ENCODE data around the gene C2CD4A.
A peak's percentile ranks its signal among the peaks of the same experiment; 100 is the strongest.

The C2CD4A gene

DNA sequence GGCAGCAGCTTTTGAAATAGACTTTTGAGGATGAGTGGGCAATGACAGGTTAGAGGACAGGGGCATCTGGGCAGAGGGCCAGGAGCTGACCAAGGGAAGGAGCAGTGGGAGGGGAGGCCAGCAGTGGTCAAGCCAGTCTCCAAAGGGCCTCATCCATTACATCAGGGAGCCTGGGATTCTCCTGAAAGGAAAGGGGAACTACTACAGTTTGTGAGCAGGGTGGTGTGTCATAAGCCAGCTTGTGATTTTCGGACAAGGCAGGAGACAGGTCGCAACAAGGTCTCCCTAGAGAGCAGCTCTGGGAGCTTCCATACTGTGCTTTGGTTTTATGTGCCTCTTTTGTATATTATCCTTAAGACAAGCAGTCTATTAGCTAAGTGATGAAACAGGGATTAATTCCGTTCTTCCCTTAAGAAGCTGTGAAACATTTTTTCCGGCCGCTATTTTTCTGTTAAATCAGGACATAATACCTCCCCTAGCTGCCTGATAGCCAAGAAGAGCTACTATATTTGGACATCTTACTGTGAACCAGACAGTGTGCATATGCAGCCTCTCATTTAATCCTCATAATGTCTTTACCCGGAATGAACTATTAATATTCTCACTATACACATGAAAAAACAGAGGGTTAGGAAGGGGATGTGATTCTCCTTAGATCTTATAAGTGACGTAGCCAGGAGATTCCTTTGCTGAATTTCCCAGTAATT lies 51.9 kb downstream of the C2CD4A start:
- Histone ChIP-seq H3K9ac (no peak overlapping the region), H3K4me3 (ENCODE audit: low read depth, low read length) (no peak overlapping the region)

DNA sequence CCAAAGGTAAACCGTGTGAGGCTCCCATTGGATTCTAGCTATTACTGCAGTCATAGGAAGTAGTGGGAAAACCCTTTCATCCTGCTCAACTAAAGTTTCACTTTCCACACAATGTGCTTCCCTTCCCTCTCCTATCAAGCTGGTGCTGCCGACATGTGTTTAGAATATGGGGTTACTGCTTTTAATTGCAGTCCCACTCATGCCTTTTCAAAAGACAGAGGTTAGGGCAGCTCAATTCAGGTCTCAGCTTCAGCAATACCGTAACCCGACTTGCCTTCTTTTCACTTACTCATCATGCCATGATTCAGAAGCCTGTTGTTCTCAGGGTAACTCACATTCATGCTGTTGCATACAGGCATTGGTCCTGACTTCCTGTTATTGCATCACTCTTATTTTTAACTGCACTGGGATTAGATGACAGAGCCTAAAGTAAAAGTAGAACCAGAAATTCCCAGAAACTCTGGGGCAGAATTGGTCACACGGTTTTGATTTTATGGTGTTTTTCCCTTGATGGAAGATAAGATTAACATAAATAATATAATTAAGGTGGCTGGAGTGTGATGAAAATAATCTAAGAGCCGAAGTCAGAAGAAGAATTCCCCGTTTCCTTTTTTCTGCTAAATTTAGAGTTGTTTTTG lies 52.6 kb downstream of the C2CD4A start:
- Histone ChIP-seq H3K4me3 (ENCODE audit: low read depth, low read length) (no peak overlapping the region), H3K9me3 (ENCODE audit: control insufficient read depth, low read length) (no peaks in the 10 kb centered on the region), H3K4me1 (no peaks in the 10 kb centered on the region), H3K9ac (no peak overlapping the region), H2AFZ (no peak overlapping the region), H3K27ac (peak overlapping the region; percentile 32), H3K36me3 (ENCODE audit: control insufficient read depth, insufficient read depth, low read length) (no peaks in the 10 kb centered on the region), H3K79me2 (no peaks in the 10 kb centered on the region), H3K27me3 (ENCODE audit: control insufficient read depth, insufficient read depth, low read length) (no peaks in the 10 kb centered on the region), H3K4me2 (ENCODE audit: low read length) (no peak overlapping the region)
- TF ChIP-seq, protein P1, sequence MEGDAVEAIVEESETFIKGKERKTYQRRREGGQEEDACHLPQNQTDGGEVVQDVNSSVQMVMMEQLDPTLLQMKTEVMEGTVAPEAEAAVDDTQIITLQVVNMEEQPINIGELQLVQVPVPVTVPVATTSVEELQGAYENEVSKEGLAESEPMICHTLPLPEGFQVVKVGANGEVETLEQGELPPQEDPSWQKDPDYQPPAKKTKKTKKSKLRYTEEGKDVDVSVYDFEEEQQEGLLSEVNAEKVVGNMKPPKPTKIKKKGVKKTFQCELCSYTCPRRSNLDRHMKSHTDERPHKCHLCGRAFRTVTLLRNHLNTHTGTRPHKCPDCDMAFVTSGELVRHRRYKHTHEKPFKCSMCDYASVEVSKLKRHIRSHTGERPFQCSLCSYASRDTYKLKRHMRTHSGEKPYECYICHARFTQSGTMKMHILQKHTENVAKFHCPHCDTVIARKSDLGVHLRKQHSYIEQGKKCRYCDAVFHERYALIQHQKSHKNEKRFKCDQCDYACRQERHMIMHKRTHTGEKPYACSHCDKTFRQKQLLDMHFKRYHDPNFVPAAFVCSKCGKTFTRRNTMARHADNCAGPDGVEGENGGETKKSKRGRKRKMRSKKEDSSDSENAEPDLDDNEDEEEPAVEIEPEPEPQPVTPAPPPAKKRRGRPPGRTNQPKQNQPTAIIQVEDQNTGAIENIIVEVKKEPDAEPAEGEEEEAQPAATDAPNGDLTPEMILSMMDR (IDR thresholded peaks at IDR 0.05) = no peak

More for the DNA sequence above, 51.9 kb downstream of the C2CD4A start:
- Histone ChIP-seq H3K27me3 (ENCODE audit: control insufficient read depth, insufficient read depth, low read length) (no peaks in the 10 kb centered on the region), H3K27ac (peak overlapping the region; percentile 32), H3K4me2 (ENCODE audit: low read length) (no peak overlapping the region), H3K79me2 (no peaks in the 10 kb centered on the region), H3K4me1 (no peaks in the 10 kb centered on the region), H2AFZ (no peak overlapping the region), H3K9me3 (ENCODE audit: control insufficient read depth, low read length) (no peaks in the 10 kb centered on the region), H3K36me3 (ENCODE audit: control insufficient read depth, insufficient read depth, low read length) (no peaks in the 10 kb centered on the region)
- TF ChIP-seq, protein P1 (IDR thresholded peaks at IDR 0.05) = no peak

DNA sequence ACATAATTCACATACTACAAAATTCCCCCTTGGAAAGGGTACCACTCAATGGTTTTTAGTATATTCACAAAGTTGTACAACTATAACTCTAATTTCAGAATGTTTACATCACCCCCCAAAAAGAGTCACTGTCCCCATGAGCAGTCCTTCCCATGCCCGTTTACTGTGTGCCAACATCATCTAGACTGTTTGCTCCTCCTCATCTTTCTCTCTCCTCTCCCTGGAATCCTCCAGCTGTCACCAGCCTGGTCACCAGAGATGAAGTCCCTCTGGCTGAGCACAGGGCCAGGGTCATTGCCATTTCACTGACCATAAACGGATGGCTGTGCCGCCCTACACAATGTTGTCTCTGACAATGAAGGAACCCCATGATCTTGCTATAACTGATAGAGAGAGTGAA lies 53.1 kb downstream of the C2CD4A start:
- no peak overlapping the region for H3K27ac ChIP-seq
- no peaks in the 10 kb centered on the region for H3K4me1 ChIP-seq
- no peaks in the 10 kb centered on the region for H3K79me2 ChIP-seq
- H2AFZ ChIP-seq = no peak overlapping the region
- H3K4me2 ChIP-seq (ENCODE audit: low read length) = no peak overlapping the region
- TF ChIP-seq, protein P1 (IDR thresholded peaks at IDR 0.05) = no peak
- no peak overlapping the region for H3K9ac ChIP-seq
- no peak overlapping the region for H3K4me3 ChIP-seq (ENCODE audit: low read depth, low read length)
- no peaks in the 10 kb centered on the region for H3K36me3 ChIP-seq (ENCODE audit: control insufficient read depth, insufficient read depth, low read length)
- H3K9me3 ChIP-seq (ENCODE audit: control insufficient read depth, low read length) = no peaks in the 10 kb centered on the region
- H3K27me3 ChIP-seq (ENCODE audit: control insufficient read depth, insufficient read depth, low read length) = no peaks in the 10 kb centered on the region

Data from parathyroid adenoma (tissue), 2 donors.